GM23248 (cell line): ENCODE results near the gene IL21R.

Experiments used
- EZH2 ChIP-seq: fragments of 200-600 bp; sonication (generic); IDR thresholded peaks from 2 replicates; pipeline ENCODE4 v1.6.1; 2018; ENCODE audit warnings: antibody characterized with exemption, mild to moderate bottlenecking; ENCODE audit not compliant: insufficient read depth, poor library complexity, severe bottlenecking
- EZH2phosphoT487 ChIP-seq: fragments of 200-600 bp; sonication (generic); IDR thresholded peaks from 2 replicates; pipeline ENCODE4 v1.6.1; 2018; ENCODE audit warnings: antibody characterized with exemption, moderate library complexity, mild to moderate bottlenecking, low read depth; ENCODE audit not compliant: insufficient read depth

DNA sequence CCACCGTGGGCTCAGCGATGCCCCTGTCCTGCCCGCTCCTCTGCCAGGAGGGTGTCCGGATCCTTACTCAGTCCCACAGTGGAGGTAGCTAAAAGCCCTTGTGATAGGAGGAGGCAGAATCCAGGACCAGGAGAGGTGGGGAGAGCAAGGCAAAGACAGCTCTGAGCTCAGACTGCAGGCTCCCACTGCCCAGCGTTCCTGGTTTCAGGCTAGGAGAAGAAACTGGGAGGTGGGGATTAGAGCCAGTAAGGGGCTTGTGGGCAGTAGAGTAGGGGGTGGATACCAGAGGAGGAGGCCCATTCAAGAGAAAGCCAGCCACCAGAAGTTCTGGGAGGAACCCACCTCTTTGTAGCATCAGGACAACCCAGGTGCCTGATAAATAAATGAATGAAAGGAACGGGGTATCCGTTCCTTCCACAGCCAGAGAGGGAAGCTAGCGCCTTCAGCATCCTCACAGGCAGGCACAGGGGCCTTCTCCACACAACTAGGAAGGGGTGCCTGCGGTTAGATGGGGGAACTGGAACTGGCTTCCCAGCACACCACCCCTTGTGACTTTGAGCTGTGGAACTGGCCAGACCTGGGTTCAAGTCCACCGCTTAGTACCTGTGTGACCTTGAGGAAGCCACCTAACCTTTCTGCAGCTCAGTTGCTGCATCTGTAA is 2.3 kb downstream of the IL21R start:
- no peak for TF ChIP-seq EZH2
- TF ChIP-seq EZH2phosphoT487 = no peak
